ENCODE results near the gene CLIP1. TPM values are rescaled to one million over a fixed set of nuclear protein-coding genes. Genes with fewer than 3 reads are reported as not detected.

CLIP1 gene
- total and polyA plus RNA-seq, 2 of the 8 experiments (the other 6 are each of a cell fraction or from before 2014, with no cell fraction given) = 19.0 to 27.6 TPM

GRCh38 chr12:122387887-122388286 lies 34.6 kb downstream of the CLIP1 start:
- no peak overlapping the region for H2BK12ac ChIP-seq (ENCODE audit: low read depth, low read length)
- H3K79me1 ChIP-seq (ENCODE audit: low read depth, low read length) = no peaks in the 10 kb centered on the region
- H2AK5ac ChIP-seq (ENCODE audit: low read depth, low read length) = no peak overlapping the region
- no peak overlapping the region for H3K56ac ChIP-seq (replicated peaks; ENCODE audit: insufficient read length, low read depth, low read length)
- H4K8ac ChIP-seq (ENCODE audit: extremely low read depth, insufficient read depth, low read length) = no peak overlapping the region
- POLR2A ChIA-PET (ENCODE audit: partially characterized antibody) = interaction anchor here (2.4 kb wide), 1 partner anchor 12 kb away, joined by 7 read pairs; no protein-coding TSS in a partner anchor
- FAIRE-seq (no peak), DNase-seq (ENCODE audit: low read depth in 1 of 2, low spot score in 2 of 2) (no peak)
- no peak overlapping the region for H4K91ac ChIP-seq (replicated peaks; ENCODE audit: insufficient read length, low read length)
- H4K20me1 ChIP-seq (replicated peaks in 1 of 2; ENCODE audit: control insufficient read depth in 1 of 2, insufficient read depth in 2 of 2, low read length in 2 of 2) = no peaks in the 10 kb centered on the region
- peaks cover 0 to 5% (median under 1%) of the 10 kb centered on the region in 4 experiments; a peak in 3 of 7 replicates for H3K4me1 ChIP-seq (replicated peaks in 1 of 4; ENCODE audit: control insufficient read depth in 3 of 4, insufficient read depth in 4 of 4, low read length in 3 of 4)
- no peaks in the 10 kb centered on the region for H3K27me3 ChIP-seq (replicated peaks in 1 of 4; ENCODE audit: control insufficient read depth in 3 of 4, extremely low read depth in 1 of 4, insufficient read depth in 3 of 4, low read length in 3 of 4)
- H2BK20ac ChIP-seq (ENCODE audit: low read length) = no peak overlapping the region
- H3K14ac ChIP-seq (ENCODE audit: insufficient read length) = no peak overlapping the region
- H2BK15ac ChIP-seq (ENCODE audit: low read length) = no peak overlapping the region
- no peak overlapping the region for H2AFZ ChIP-seq (ENCODE audit: low read length)
- no peak overlapping the region for H3K9ac ChIP-seq (replicated peaks in 1 of 4; ENCODE audit: extremely low read depth in 1 of 4, low read depth in 3 of 4, low read length in 3 of 4)
- H2BK5ac ChIP-seq (ENCODE audit: low read depth, low read length) = no peak overlapping the region
- CTCF ChIA-PET (ENCODE audit: partially characterized antibody) = interaction anchor here (1.1 to 3.3 kb wide), 2 partner anchors 12 to 83 kb away, joined by 4 to 8 read pairs; no protein-coding TSS in a partner anchor
- H2BK120ac ChIP-seq (replicated peaks; ENCODE audit: low read depth, low read length) = no peak overlapping the region
- WGBS, 2 experiments (ENCODE audit: extremely low coverage in 1 of 2, insufficient coverage in 1 of 2, insufficient read length in 1 of 2, insufficient replicate concordance in 2 of 2, low coverage in 1 of 2, low lambda C conversion rate in 2 of 2, missing lambda C conversion rate in 1 of 2) = 92% methylated on average over 6 of the region's 6 CpGs; no CpG with 5 or more reads in 1 of the 2 experiments
- H3K9me3 ChIP-seq (ENCODE audit: insufficient read depth in 2 of 2, low read depth in 1 of 2, low read length in 1 of 2) = no peaks in the 10 kb centered on the region
- no peak overlapping the region for H3K4me3 ChIP-seq (ENCODE audit: extremely low read depth in 1 of 4, insufficient read depth in 2 of 4, low read depth in 3 of 4, low read length in 4 of 4)
- no peak overlapping the region for H4K5ac ChIP-seq (ENCODE audit: insufficient read length, low read depth, low read length)
- H3K4ac ChIP-seq (replicated peaks; ENCODE audit: insufficient read length, low read depth, low read length) = no peak overlapping the region
- H3K4me2 ChIP-seq (ENCODE audit: insufficient read depth in 1 of 2, low read depth in 2 of 2, low read length in 2 of 2) = no peak overlapping the region
- H3K18ac ChIP-seq (ENCODE audit: extremely low read depth, low read length) = no peak overlapping the region
- H3K36me3 ChIP-seq (ENCODE audit: control insufficient read depth in 2 of 4, insufficient read depth in 4 of 4, low read length in 3 of 4) = no peaks in the 10 kb centered on the region
- H3K79me2 ChIP-seq (ENCODE audit: control insufficient read depth in 1 of 2, insufficient read depth in 2 of 2, low read length in 2 of 2) = no peaks in the 10 kb centered on the region
- no peaks in the 10 kb centered on the region for H3K23me2 ChIP-seq (ENCODE audit: low read depth, low read length)
- no peak overlapping the region for H3K23ac ChIP-seq (ENCODE audit: insufficient read length)
- no peak overlapping the region for H3K27ac ChIP-seq (ENCODE audit: low read depth, low read length)
- TF ChIP-seq EGR1 (IDR thresholded peaks at IDR 0.05; ENCODE audit: borderline replicate concordance, low read depth, low read length) (no peak), TCF12 (IDR thresholded peaks at IDR 0.05; ENCODE audit: low read depth, low read length) (no peak)

Data from H1 (cell line).